Measurements from ENCODE around the gene PARD3B. TPM values are rescaled to one million over a fixed set of nuclear protein-coding genes. Genes with fewer than 3 reads are reported as not detected.

The PARD3B gene
- total RNA-seq, 1 experiment from 2014 or later: 7.6 TPM

DNA sequence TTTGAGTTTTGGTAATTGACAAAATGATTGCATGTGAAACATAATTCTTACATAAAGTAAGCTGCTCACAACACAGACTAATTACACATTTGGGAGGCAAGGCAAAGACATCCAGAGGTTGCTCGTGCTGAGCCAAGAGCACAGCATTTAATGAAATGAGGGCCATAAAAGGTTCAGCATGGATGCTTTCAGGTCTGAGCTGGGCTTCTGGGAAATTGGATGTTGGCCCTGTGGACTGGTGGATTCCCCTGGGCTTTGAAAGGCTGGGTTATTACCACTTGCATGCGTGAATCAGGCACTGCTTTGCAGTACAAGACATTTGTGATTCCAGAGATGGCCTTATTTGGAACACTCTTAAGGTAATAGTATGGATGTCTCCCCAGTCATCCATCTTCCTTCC is 603.5 kb downstream of the PARD3B start:
- no peak overlapping the region for H3K27ac ChIP-seq
- intact Hi-C loops (cut with micrococcal nuclease; ENCODE audit: unreplicated experiment): no loop called here
- H3K4me3 ChIP-seq: no peak overlapping the region
- H3K79me2 ChIP-seq (ENCODE audit: low read depth): no peaks in the 10 kb centered on the region
- no peaks in the 10 kb centered on the region for H3K9me2 ChIP-seq (ENCODE audit: insufficient read depth)
- H4K20me1 ChIP-seq (ENCODE audit: insufficient read depth): no peaks in the 10 kb centered on the region
- H3K4me1 ChIP-seq (replicated peaks; ENCODE audit: insufficient read depth): no peaks in the 10 kb centered on the region
- no TSS peak for BruUV-seq (replicated peaks)
- H3K36me3 ChIP-seq (ENCODE audit: low read depth): no peaks in the 10 kb centered on the region
- TF ChIP-seq, protein P1, sequence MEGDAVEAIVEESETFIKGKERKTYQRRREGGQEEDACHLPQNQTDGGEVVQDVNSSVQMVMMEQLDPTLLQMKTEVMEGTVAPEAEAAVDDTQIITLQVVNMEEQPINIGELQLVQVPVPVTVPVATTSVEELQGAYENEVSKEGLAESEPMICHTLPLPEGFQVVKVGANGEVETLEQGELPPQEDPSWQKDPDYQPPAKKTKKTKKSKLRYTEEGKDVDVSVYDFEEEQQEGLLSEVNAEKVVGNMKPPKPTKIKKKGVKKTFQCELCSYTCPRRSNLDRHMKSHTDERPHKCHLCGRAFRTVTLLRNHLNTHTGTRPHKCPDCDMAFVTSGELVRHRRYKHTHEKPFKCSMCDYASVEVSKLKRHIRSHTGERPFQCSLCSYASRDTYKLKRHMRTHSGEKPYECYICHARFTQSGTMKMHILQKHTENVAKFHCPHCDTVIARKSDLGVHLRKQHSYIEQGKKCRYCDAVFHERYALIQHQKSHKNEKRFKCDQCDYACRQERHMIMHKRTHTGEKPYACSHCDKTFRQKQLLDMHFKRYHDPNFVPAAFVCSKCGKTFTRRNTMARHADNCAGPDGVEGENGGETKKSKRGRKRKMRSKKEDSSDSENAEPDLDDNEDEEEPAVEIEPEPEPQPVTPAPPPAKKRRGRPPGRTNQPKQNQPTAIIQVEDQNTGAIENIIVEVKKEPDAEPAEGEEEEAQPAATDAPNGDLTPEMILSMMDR (conservative IDR thresholded peaks at IDR 0.05): no peak
- no peak for TF ChIP-seq EZH2 (IDR thresholded peaks at IDR 0.05; ENCODE audit: low read depth)
- ChIA-PET CTCF (no interaction called here), POLR2A (ENCODE audit: unreplicated experiment) (no interaction called here)
- H3F3A ChIP-seq (ENCODE audit: insufficient read depth, low read depth): no peaks in the 10 kb centered on the region
- H2AFZ ChIP-seq: no peak overlapping the region
- no peak overlapping the region for H3K4me2 ChIP-seq
- H3K27me3 ChIP-seq (ENCODE audit: insufficient read depth, low read depth): no peaks in the 10 kb centered on the region
- DNase-seq: no peak
- H3K9me3 ChIP-seq (ENCODE audit: insufficient read depth, low read depth): no peaks in the 10 kb centered on the region

- Histone ChIP-seq H3K27ac (no peak overlapping the region), H3K27me3 (ENCODE audit: insufficient read depth, low read depth) (no peaks in the 10 kb centered on the region), H3K4me1 (replicated peaks; ENCODE audit: insufficient read depth) (no peaks in the 10 kb centered on the region), H3K79me2 (ENCODE audit: low read depth) (no peaks in the 10 kb centered on the region), H4K20me1 (ENCODE audit: insufficient read depth) (no peaks in the 10 kb centered on the region), H3K4me3 (no peak overlapping the region), H3K9me2 (ENCODE audit: insufficient read depth) (no peaks in the 10 kb centered on the region), H3K36me3 (ENCODE audit: low read depth) (no peaks in the 10 kb centered on the region), H3K4me2 (no peak overlapping the region), H3F3A (ENCODE audit: insufficient read depth, low read depth) (no peaks in the 10 kb centered on the region), H3K9me3 (ENCODE audit: insufficient read depth, low read depth) (no peaks in the 10 kb centered on the region), H2AFZ (no peak overlapping the region)
- intact Hi-C loops (cut with micrococcal nuclease; ENCODE audit: unreplicated experiment): no loop called here
- DNase-seq: no peak
- POLR2A ChIA-PET (ENCODE audit: unreplicated experiment): no interaction called here
- BruUV-seq (replicated peaks): no TSS peak
- TF ChIP-seq EZH2 (IDR thresholded peaks at IDR 0.05; ENCODE audit: low read depth): no peak
- TF ChIP-seq, protein P1 (conservative IDR thresholded peaks at IDR 0.05): no peak
- CTCF ChIA-PET: no interaction called here
Observed at GRCh38 chr2:205156457-205156856, 611.2 kb downstream of the PARD3B start.

DNA sequence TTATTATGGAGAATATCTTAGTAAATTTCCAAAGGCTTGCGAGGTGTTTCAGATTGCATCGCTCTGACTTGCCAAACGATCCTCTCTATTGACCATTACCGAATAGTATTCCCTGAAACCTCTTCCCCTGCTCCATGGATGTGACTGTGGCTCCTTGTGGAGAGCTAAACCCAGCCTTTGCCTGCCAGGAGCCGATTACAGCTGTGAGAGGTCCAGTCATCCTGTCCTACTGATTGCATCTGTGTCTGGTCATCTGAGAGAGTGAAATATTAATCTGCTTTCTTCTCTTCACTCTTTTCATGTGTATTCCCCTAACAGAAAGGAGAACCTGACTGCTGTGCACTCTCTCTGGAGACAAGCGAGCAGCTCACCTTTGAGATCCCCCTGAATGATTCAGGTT is 613.1 kb downstream of the PARD3B start:
- Histone ChIP-seq H3K36me3 (ENCODE audit: low read depth) (no peaks in the 10 kb centered on the region), H3K27me3 (ENCODE audit: insufficient read depth, low read depth) (no peaks in the 10 kb centered on the region), H3K4me3 (no peak overlapping the region), H3K9me2 (ENCODE audit: insufficient read depth) (no peaks in the 10 kb centered on the region), H3K9me3 (ENCODE audit: insufficient read depth, low read depth) (no peaks in the 10 kb centered on the region), H3K27ac (no peak overlapping the region), H3F3A (ENCODE audit: insufficient read depth, low read depth) (no peaks in the 10 kb centered on the region), H2AFZ (no peak overlapping the region), H4K20me1 (ENCODE audit: insufficient read depth) (no peaks in the 10 kb centered on the region), H3K4me1 (replicated peaks; ENCODE audit: insufficient read depth) (no peaks in the 10 kb centered on the region), H3K79me2 (ENCODE audit: low read depth) (no peaks in the 10 kb centered on the region), H3K4me2 (no peak overlapping the region)
- POLR2A ChIA-PET (ENCODE audit: unreplicated experiment): no interaction called here
- intact Hi-C loops (cut with micrococcal nuclease; ENCODE audit: unreplicated experiment): no loop called here
- TF ChIP-seq, protein P1 (conservative IDR thresholded peaks at IDR 0.05): no peak
- TF ChIP-seq EZH2 (IDR thresholded peaks at IDR 0.05; ENCODE audit: low read depth): no peak
- CTCF ChIA-PET: no interaction called here
- BruUV-seq (replicated peaks): no TSS peak
- DNase-seq: no peak

Data from PC-9 (cell line).